HEK293T (cell line): Measurements from ENCODE around the gene EEF2K.

Experiments
- BHLHE40 ChIP-seq: fragments of 450-650 bp; IDR thresholded peaks from 2 replicates; pipeline ENCODE4 v1.6.1; 2016; ENCODE audit warnings: mild to moderate bottlenecking, moderate library complexity, borderline replicate concordance
- CTBP1 ChIP-seq: fragments of 450-650 bp; IDR thresholded peaks from 2 replicates; pipeline ENCODE4 v1.6.1; 2016; ENCODE audit warnings: borderline replicate concordance
- FOXK2 ChIP-seq: fragments of 450-650 bp; IDR thresholded peaks from 2 replicates; pipeline ENCODE4 v1.6.1; 2016; ENCODE audit warnings: mild to moderate bottlenecking
- FOXM1 ChIP-seq: fragments of 450-650 bp; IDR thresholded peaks from 2 replicates; pipeline ENCODE4 v1.6.1; 2017; ENCODE audit warnings: mild to moderate bottlenecking, borderline replicate concordance
- LEF1 ChIP-seq: fragments of 450-650 bp; IDR thresholded peaks from 2 replicates; pipeline ENCODE4 v1.6.1; 2017; ENCODE audit warnings: mild to moderate bottlenecking, borderline replicate concordance
- PKNOX1 ChIP-seq: fragments of 450-650 bp; IDR thresholded peaks from 2 replicates; pipeline ENCODE4 v1.6.1; 2016
- SP1 ChIP-seq: fragments of 450-650 bp; IDR thresholded peaks from 2 replicates; pipeline ENCODE4 v1.6.1; 2017
- SUZ12 ChIP-seq: fragments of 450-650 bp; IDR thresholded peaks from 2 replicates; pipeline ENCODE4 v1.6.1; 2016; ENCODE audit warnings: mild to moderate bottlenecking
- ZNF384 ChIP-seq: fragments of 450-650 bp; IDR thresholded peaks from 2 replicates; pipeline ENCODE4 v1.6.1; 2016

GRCh38 chr16:22186517-22186916, 19.6 kb upstream of the EEF2K start:
- TF ChIP-seq SUZ12 (no peak), CTBP1 (no peak), PKNOX1 (no peak), SP1 (no peak), BHLHE40 (no peak), FOXK2 (no peak), FOXM1 (no peak), LEF1 (no peak), ZNF384 (no peak)
